GM19043 (cell line): Measurements from ENCODE around the gene PNMA8A.
"Not testable (repeated sequence)": the region's sequence is repeated elsewhere in the genome, so short reads cannot be mapped to it uniquely, and the experiment has no call there.

Experiments
- ATAC-seq: cut with Tn5 transposase; IDR thresholded peaks from one replicate; pipeline ENCODE4 v1.9.1; 2021; ENCODE audit warnings: low read depth; ENCODE audit not compliant: unreplicated experiment

Gene PNMA8A

GRCh38 chr19:46471116-46471733, at the start of gene PNMA8A:
PNMA8A (minus strand) TSS chr19:46471563; CDS start chr19:46471035, 528 bp downstream.
- ATAC-seq: no peak

- no peak for ATAC-seq
These were observed 49.3 kb upstream of the PNMA8A start for GRCh38 chr19:46520616-46521015.

GRCh38 chr19:46517471-46517870, 46.1 kb upstream of the PNMA8A start:
- no peak for ATAC-seq

GRCh38 chr19:46515879-46516350, 44.6 kb upstream of the PNMA8A start:
- no peak for ATAC-seq

GRCh38 chr19:46515290-46515609, 43.9 kb upstream of the PNMA8A start:
- ATAC-seq: no peak

- no peak for ATAC-seq
These were observed 43.4 kb upstream of the PNMA8A start for GRCh38 chr19:46514589-46515289.

- no peak for ATAC-seq
These were observed 42.3 kb upstream of the PNMA8A start for GRCh38 chr19:46513461-46514236.

GRCh38 chr19:46511237-46511636, 39.9 kb upstream of the PNMA8A start:
- no peak for ATAC-seq

- no peak for ATAC-seq
These were observed 36.8 kb upstream of the PNMA8A start for GRCh38 chr19:46508206-46508605.

GRCh38 chr19:46503848-46504453, 32.6 kb upstream of the PNMA8A start:
- no peak for ATAC-seq

GRCh38 chr19:46502891-46503290, 31.5 kb upstream of the PNMA8A start:
- ATAC-seq: no peak

- ATAC-seq: no peak
These were observed 28.3 kb upstream of the PNMA8A start for GRCh38 chr19:46499692-46500091.

GRCh38 chr19:46497773-46498172, 26.4 kb upstream of the PNMA8A start:
- no peak for ATAC-seq

GRCh38 chr19:46496886-46497285, 25.5 kb upstream of the PNMA8A start:
- not testable (repeated sequence) for ATAC-seq

- no peak for ATAC-seq
These were observed 24.9 kb upstream of the PNMA8A start for GRCh38 chr19:46496304-46496703.

- no peak for ATAC-seq
These were observed 24.4 kb upstream of the PNMA8A start, which contains the start of gene PNMA8B for GRCh38 chr19:46495786-46496099. PNMA8B (minus strand) TSS chr19:46495867; CDS start chr19:46495465, 402 bp downstream.

- no peak for ATAC-seq
These were observed 23.8 kb upstream of the PNMA8A start for GRCh38 chr19:46494941-46495785.

GRCh38 chr19:46494146-46494940, 23.0 kb upstream of the PNMA8A start:
- no peak for ATAC-seq
